ENCODE data around the gene RALGDS. TPM values are rescaled to one million over a fixed set of nuclear protein-coding genes. Genes with fewer than 3 reads are reported as not detected.

Gene RALGDS
- total RNA-seq, 6 experiments from 2014 or later, result 4.3 to 19.8 (median 5.7) TPM

- peak overlapping the region; percentile 49 to 62 (median 62) for H3K4me3 ChIP-seq
- TF ChIP-seq CTCF (IDR thresholded peaks at IDR 0.05) (no peak), POLR2A (IDR thresholded peaks at IDR 0.05) (no peak)
- H3K27ac ChIP-seq, result peak overlapping the region in 2 of 3 donors; percentile 60 to 63
Measured at GRCh38 chr9:133148199-133149129, 27.4 kb upstream of the RALGDS start.

GRCh38 chr9:133147412-133148198 lies 26.6 kb upstream of the RALGDS start:
- TF ChIP-seq CTCF (IDR thresholded peaks at IDR 0.05) (peak; percentile 90 to 98 (median 96)), POLR2A (IDR thresholded peaks at IDR 0.05) (no peak)
- peak; percentile 76 to 83 (median 79) for DNase-seq
- ATAC-seq, result peak; percentile 35 to 58 (median 41)
- Histone ChIP-seq H3K27ac (peak overlapping the region in 1 of 3 donors; percentile 63), H3K36me3 (no peaks in the 10 kb centered on the region), H3K4me3 (peak overlapping the region in 1 of 3 donors; percentile 49), H3K9me3 (no peaks in the 10 kb centered on the region), H3K4me1 (peaks cover 0 to 20% (median 8%) of the 10 kb centered on the region in 4 donors), H3K27me3 (no peaks in the 10 kb centered on the region)
- intact Hi-C loops (cut with DNase I), result loop anchor here in 1 of 2 donors (5.0 kb wide), 1 partner anchor 105 kb away; no protein-coding TSS in a partner anchor
- 21% methylated on average over 11 of the region's 14 CpGs for WGBS (ENCODE audit: insufficient coverage, low coverage, low lambda C conversion rate, missing lambda C conversion rate)

More at GRCh38 chr9:133148199-133149129, 27.4 kb upstream of the RALGDS start:
- Histone ChIP-seq H3K27me3 (no peaks in the 10 kb centered on the region), H3K36me3 (no peaks in the 10 kb centered on the region), H3K4me1 (peaks cover 0 to 20% (median 8%) of the 10 kb centered on the region in 4 donors), H3K9me3 (no peaks in the 10 kb centered on the region)
- ATAC-seq (peak in 2 of 4 donors; percentile 1 to 2), DNase-seq (peak in 2 of 3 donors; percentile 66 to 72)
- WGBS (ENCODE audit: insufficient coverage, low coverage, low lambda C conversion rate, missing lambda C conversion rate), result 46% methylated on average over 3 of the region's 65 CpGs
- intact Hi-C loops (cut with DNase I), result loop anchor here in 1 of 2 donors (5.0 kb wide), 1 partner anchor 106 kb away; no protein-coding TSS in a partner anchor

- 59% methylated on average over 5 of the region's 7 CpGs for WGBS (ENCODE audit: insufficient coverage, low coverage, low lambda C conversion rate, missing lambda C conversion rate)
- no peak overlapping the region for H3K27ac ChIP-seq
- no peak for DNase-seq
Measured at GRCh38 chr9:133146746-133147411, 25.8 kb upstream of the RALGDS start.

More at GRCh38 chr9:133146746-133147411, 25.8 kb upstream of the RALGDS start:
- intact Hi-C loops (cut with DNase I), result loop anchor here in 1 of 2 donors (5.0 kb wide), 1 partner anchor 105 kb away; no protein-coding TSS in a partner anchor
- H3K9me3 ChIP-seq, result no peaks in the 10 kb centered on the region
- no peak for TF ChIP-seq POLR2A (IDR thresholded peaks at IDR 0.05)
- TF ChIP-seq CTCF (IDR thresholded peaks at IDR 0.05), result no peak
- ATAC-seq, result no peak
- peaks cover 0 to 20% (median 8%) of the 10 kb centered on the region in 4 donors for H3K4me1 ChIP-seq
- no peaks in the 10 kb centered on the region for H3K36me3 ChIP-seq
- H3K27me3 ChIP-seq, result no peaks in the 10 kb centered on the region
- no peak overlapping the region for H3K4me3 ChIP-seq

Data from right lobe of liver (tissue), 6 donors.